HUES48 (cell line): ENCODE measurements around the gene SPRN.

ENCODE experiments used
- H3K27ac ChIP-seq: one replicate; pipeline ENCODE4 v1.7.0; 2013; ENCODE audit warnings: low read depth, low read length, inconsistent platforms
- H3K27me3 ChIP-seq: 2 replicates; pipeline ENCODE4 v1.6.1; 2013; ENCODE audit warnings: mild to moderate bottlenecking, low read length; ENCODE audit not compliant: control insufficient read depth, insufficient read depth
- H3K36me3 ChIP-seq: 2 replicates; pipeline ENCODE4 v1.6.1; 2013; ENCODE audit warnings: low read length; ENCODE audit not compliant: control insufficient read depth, insufficient read depth
- H3K4me1 ChIP-seq: 2 replicates; pipeline ENCODE4 v1.6.1; 2013; ENCODE audit warnings: mild to moderate bottlenecking, low read length; ENCODE audit not compliant: control insufficient read depth, insufficient read depth
- H3K4me3 ChIP-seq: 2 replicates; pipeline ENCODE4 v1.5.1; 2013; ENCODE audit warnings: mild to moderate bottlenecking, low read depth, low read length
- H3K9ac ChIP-seq: 2 replicates; pipeline ENCODE4 v1.6.1; 2013; ENCODE audit warnings: mild to moderate bottlenecking, low read depth, low read length, moderate library complexity
- H3K9me3 ChIP-seq: 2 replicates; pipeline ENCODE4 v1.6.1; 2013; ENCODE audit warnings: low read length; ENCODE audit not compliant: control insufficient read depth, insufficient read depth

SPRN gene

DNA sequence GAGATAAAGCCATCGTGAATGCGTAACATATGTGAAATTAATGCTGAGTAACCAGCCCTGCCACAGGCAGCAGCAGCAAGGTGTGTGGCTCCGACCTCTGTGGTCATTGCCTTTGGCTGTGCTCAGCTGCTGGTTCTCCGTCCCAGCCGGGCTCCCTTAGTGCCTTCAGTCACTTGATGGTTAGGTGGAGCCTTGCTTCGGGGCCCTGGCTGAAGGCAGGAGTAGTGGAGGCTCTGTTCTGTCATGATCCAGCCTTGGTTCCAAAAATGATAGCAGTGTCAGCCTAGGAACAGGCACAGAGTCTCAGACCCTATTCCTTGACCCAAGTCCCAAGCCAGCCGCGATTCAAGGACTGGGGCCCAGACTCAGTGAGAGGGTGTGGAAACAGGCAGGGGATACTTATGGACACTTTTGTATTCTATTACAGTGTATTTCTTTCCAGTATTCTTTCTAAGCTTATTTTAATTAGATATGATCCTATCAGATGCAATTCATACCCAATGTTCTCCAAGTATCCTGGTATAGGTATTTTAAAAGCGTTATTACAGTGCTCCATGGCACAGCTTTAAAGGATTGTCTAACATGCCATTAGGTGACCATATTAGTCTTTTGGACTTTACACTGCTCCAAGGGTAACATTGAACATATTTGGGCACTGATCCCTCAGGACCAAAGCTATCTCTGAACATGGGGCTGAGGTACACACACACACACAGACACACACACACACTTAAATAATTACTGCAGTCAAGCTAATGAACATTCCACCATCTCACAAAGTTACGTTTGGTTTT is 38.3 kb upstream of the SPRN start:
- Histone ChIP-seq H3K9me3 (peaks cover 90% of the 10 kb centered on the region), H3K4me3 (no peak overlapping the region), H3K27ac (no peak overlapping the region), H3K36me3 (no peaks in the 10 kb centered on the region), H3K27me3 (no peaks in the 10 kb centered on the region), H3K4me1 (no peaks in the 10 kb centered on the region), H3K9ac (no peak overlapping the region)

- Histone ChIP-seq H3K9me3 (peaks cover 90% of the 10 kb centered on the region), H3K36me3 (no peaks in the 10 kb centered on the region), H3K9ac (no peak overlapping the region), H3K4me3 (no peak overlapping the region), H3K27ac (no peak overlapping the region), H3K27me3 (no peaks in the 10 kb centered on the region), H3K4me1 (no peaks in the 10 kb centered on the region)
Observed at GRCh38 chr10:133461841-133462240, 37.4 kb upstream of the SPRN start.

DNA sequence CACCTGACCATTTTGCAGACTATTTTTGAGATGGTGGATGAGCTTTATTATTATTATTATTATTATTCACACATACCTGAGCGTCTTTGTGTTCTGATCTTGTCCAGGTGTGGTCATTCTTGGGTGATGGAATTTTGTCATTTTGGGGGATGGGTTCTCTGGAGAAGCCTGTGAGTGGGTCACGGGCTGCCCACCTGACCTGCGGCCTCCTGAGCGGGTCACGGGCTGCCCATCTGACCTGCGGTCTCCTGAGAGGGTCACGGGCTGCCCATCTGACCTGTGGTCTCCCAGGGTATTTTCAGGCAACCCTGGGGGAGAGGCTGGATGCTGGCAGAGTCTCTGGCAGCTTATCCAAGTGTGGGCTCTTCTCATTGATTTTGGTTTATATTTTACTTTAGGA is 36.6 kb upstream of the SPRN start:
- no peaks in the 10 kb centered on the region for H3K36me3 ChIP-seq
- peaks cover 90% of the 10 kb centered on the region for H3K9me3 ChIP-seq
- no peak overlapping the region for H3K27ac ChIP-seq
- no peaks in the 10 kb centered on the region for H3K27me3 ChIP-seq
- H3K9ac ChIP-seq, result no peak overlapping the region
- H3K4me1 ChIP-seq, result no peaks in the 10 kb centered on the region
- H3K4me3 ChIP-seq, result no peak overlapping the region; the same call in 1 of the 2 replicates

GRCh38 chr10:133460208-133460769 is 35.9 kb upstream of the SPRN start:
- Histone ChIP-seq H3K36me3 (no peaks in the 10 kb centered on the region), H3K4me3 (no peak overlapping the region), H3K4me1 (no peaks in the 10 kb centered on the region), H3K9ac (no peak overlapping the region), H3K9me3 (peaks cover 92% of the 10 kb centered on the region), H3K27me3 (no peaks in the 10 kb centered on the region), H3K27ac (no peak overlapping the region)

DNA sequence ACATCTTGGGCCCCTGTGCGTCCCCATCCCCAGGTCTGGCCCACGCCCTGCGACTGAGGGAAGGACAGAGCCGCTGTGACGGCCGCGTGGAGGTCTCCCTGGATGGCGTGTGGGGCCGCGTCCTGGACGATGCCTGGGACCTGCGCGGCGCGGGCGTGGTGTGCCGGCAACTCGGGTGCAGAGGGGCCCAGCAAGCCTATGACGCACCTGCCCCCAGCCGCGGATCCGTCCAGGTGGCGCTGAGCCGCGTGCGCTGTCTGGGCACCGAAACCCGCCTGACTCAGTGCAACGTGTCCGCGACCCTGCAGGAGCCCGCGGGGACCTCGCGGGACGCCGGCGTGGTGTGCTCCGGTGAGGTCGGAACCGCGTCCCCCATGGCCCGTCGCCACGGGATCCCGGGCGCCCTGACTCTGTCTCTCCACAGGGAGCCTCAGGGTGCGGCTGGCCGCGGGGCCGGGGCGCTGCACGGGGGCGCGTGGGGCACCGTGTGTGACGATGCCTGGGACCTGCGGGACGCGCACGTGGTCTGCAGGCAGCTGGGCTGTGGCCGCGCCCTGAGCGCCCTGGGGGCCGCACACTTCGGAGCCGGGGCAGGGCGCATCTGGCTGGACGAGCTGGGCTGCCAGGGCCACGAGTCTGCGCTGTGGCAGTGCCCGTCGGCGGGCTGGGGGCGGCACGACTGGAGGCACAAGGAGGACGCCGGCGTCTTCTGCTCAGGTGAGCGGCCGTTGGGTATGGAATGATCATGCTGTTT is 35.2 kb upstream of the SPRN start:
- H3K36me3 ChIP-seq, result no peaks in the 10 kb centered on the region
- H3K4me1 ChIP-seq, result no peaks in the 10 kb centered on the region
- H3K9ac ChIP-seq, result no peak overlapping the region
- no peak overlapping the region for H3K4me3 ChIP-seq
- H3K27ac ChIP-seq, result no peak overlapping the region
- peaks cover 93% of the 10 kb centered on the region for H3K9me3 ChIP-seq
- no peaks in the 10 kb centered on the region for H3K27me3 ChIP-seq

DNA sequence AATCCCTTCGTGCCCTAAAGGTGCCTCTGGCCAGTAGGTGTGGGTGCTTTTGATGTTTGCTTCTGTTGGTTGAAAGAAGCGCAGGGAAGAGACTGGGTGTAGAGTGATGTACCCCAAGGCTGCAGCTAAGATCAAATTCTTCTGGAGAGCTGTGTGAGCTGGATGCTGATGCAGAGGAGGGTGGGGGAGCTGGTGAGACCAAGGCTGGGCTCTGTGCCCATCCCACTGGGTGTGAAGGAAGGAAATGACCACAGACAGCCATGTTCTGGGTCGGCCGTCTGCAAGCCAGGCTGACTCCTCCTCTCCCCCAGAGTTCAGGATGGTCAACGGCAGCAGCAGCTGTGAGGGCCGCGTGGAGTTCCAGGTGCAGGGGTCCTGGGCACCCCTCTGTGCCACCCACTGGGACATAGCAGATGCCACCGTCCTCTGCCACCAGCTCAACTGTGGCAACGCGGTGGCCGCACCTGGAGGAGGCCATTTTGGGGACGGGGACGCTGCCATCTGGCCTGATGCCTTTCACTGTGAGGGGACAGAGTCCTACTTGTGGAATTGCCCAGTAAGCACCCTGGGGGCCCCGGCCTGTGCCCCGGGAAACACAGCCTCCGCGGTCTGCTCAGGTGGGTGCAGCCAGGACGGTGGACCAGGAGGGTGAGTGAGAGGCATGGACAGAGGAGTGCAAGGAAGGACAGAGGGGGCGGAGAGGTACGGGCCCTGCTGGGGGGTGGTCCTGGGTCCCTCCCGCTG is 34.5 kb upstream of the SPRN start:
- Histone ChIP-seq H3K4me1 (no peaks in the 10 kb centered on the region), H3K27me3 (no peaks in the 10 kb centered on the region), H3K36me3 (no peaks in the 10 kb centered on the region), H3K9me3 (peaks cover 94% of the 10 kb centered on the region), H3K4me3 (no peak overlapping the region), H3K9ac (no peak overlapping the region), H3K27ac (no peak overlapping the region)

GRCh38 chr10:133458021-133458709 is 33.7 kb upstream of the SPRN start:
- H3K4me3 ChIP-seq, result no peak overlapping the region
- H3K27me3 ChIP-seq, result no peaks in the 10 kb centered on the region
- no peak overlapping the region for H3K27ac ChIP-seq
- no peaks in the 10 kb centered on the region for H3K4me1 ChIP-seq
- no peaks in the 10 kb centered on the region for H3K36me3 ChIP-seq
- peaks cover 94% of the 10 kb centered on the region for H3K9me3 ChIP-seq
- H3K9ac ChIP-seq, result no peak overlapping the region

DNA sequence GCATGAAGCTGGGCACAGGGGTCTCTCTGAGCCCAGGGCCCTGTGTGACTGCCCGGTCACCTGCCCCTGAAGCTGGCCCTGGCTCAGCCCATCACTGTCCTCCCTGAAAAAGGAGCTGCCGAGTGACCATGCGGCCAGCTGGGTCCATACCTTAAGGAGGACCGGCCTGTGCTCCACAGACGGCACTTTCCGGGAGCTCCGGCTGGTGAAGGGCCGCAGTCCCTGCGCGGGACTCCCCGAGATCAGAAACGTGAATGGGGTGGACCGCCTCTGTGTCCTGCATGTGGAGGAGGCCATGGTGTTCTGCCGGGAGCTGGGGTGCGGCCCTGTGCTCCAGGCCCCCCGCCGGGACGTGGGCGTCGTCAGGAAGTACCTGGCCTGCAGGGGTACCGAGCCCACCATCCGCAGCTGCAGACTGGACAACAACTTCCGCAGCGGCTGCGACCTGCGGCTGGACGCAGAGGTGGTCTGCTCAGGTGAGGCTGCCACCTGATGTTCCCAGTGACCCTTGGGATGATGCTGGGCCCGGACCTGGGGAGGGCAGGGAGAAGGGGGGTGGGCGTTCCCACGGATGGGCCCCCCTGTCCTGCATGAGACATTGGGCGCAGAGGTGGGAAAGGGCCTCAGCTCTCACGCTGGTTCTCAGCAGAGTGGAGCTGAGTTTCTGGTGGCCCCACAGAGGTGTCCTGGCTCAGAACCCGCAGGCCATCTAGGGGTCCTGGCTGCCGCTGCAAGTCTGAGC is 32.8 kb upstream of the SPRN start:
- H3K36me3 ChIP-seq, result no peaks in the 10 kb centered on the region
- H3K27me3 ChIP-seq, result no peaks in the 10 kb centered on the region
- no peak overlapping the region for H3K27ac ChIP-seq
- no peak overlapping the region for H3K9ac ChIP-seq
- H3K4me1 ChIP-seq, result no peaks in the 10 kb centered on the region
- H3K4me3 ChIP-seq, result no peak overlapping the region
- H3K9me3 ChIP-seq, result peaks cover 93% of the 10 kb centered on the region

GRCh38 chr10:133456041-133456951 is 31.9 kb upstream of the SPRN start:
- H3K27me3 ChIP-seq, result no peaks in the 10 kb centered on the region
- no peaks in the 10 kb centered on the region for H3K36me3 ChIP-seq
- H3K4me3 ChIP-seq, result no peak overlapping the region
- no peak overlapping the region for H3K9ac ChIP-seq
- peaks cover 93% of the 10 kb centered on the region for H3K9me3 ChIP-seq
- no peaks in the 10 kb centered on the region for H3K4me1 ChIP-seq
- no peak overlapping the region for H3K27ac ChIP-seq
